ENCODE data around the gene CCDC191.

CCDC191 gene

DNA sequence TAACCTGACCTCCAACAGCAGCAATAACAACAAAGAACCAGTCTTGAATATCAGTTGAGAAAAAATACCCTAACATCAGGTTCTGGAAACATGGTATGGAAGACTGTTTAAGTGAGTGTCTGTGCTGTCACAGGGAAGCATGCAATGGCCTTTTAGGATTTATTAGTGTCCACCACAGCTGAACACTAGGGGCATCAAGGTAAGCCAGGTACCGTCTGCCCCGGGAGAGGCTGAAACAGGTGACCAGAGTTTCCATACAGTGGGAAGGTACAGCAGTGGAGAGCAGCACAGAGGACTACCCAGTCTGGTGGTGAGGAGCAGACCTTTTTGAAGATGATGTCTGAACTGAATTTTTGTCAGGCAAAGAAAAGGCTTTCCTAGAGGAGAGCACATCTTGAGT lies 90.2 kb downstream of the CCDC191 start:
- in situ Hi-C loops (cut with HindIII; ENCODE audit: low sequenced_read_pairs): no loop called here

DNA sequence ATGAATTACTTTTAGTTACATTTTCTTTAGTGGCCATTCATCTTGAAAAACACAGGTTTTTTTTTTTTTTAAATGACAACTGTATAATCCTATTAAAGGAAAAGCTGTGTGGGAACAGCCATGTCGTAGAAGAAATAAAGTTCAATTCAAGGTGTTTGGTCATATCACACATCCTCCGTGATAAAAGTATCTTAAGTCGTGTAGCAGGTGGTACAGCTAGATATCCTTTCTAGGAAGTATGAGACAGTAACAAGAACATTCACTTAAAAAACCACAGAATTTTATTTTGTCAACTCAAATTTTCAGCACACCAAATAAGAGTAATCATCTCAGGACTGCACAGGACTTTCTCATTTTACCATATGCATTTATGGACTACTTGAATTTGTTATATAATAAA lies 92.4 kb downstream of the CCDC191 start:
- in situ Hi-C loops (cut with HindIII; ENCODE audit: low sequenced_read_pairs): no loop called here

DNA sequence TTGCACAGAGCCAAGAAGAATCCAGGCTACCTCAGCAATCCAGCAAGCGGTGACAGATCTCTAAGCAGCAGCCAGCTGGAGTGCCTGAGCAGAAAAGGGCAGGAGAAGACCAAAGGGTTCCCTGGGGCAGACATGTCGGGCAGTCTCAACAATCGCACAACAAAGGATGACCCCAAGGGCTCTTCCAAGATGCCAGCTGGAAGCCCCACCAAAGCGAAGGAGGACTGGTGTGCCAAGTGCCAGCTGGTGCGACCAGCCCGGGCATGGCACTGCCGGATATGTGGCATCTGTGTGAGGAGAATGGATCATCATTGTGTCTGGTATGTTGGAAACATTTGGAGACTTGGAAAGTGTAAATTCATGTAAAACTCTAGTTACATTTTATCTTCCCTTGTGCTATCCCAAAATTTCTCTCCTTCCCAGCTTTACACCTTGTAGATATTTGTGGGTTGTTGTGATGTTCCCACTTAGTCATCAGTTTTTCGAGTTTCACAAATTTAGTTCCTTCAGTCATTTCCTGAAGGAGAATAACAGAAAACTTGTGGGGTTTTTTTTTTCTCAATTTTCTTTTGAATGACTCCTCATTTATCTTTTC lies 102.1 kb downstream of the CCDC191 start:
- in situ Hi-C loops (cut with HindIII; ENCODE audit: low sequenced_read_pairs): no loop called here

DNA sequence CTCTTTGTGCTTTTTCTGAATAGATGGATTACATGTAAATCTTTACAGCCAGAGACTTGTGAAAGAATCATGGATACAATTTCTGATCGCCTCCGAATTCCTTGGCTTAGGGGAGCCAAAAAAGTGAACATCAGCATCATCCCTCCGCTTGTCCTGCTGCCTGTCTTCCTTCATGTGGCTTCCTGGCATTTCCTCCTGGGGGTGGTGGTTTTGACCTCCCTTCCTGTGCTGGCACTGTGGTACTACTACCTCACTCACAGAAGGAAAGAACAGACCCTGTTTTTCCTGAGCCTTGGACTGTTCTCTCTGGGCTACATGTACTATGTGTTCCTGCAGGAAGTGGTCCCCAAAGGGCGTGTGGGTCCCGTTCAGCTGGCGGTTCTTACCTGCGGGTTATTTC lies 102.6 kb downstream of the CCDC191 start:
- in situ Hi-C loops (cut with HindIII; ENCODE audit: low sequenced_read_pairs): no loop called here

DNA sequence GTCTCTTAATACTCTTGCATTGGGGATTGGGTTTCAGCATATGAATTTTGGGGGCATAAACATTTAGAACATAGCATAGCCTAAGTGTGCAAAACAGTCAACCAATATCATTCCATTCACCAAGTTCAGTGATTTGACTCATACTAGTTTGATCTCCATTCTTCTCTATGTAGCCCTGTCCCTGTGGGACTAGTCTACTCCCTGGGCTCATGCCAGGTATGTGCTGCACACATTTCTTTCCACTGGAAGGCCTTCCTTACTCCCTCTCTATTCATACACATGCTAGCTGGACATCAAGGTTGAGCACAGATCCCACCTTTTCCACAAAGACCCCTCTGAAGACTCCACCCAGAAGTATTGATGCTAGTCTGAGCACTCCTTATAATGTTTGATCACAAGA lies 103.4 kb downstream of the CCDC191 start:
- in situ Hi-C loops (cut with HindIII; ENCODE audit: low sequenced_read_pairs): no loop called here

DNA sequence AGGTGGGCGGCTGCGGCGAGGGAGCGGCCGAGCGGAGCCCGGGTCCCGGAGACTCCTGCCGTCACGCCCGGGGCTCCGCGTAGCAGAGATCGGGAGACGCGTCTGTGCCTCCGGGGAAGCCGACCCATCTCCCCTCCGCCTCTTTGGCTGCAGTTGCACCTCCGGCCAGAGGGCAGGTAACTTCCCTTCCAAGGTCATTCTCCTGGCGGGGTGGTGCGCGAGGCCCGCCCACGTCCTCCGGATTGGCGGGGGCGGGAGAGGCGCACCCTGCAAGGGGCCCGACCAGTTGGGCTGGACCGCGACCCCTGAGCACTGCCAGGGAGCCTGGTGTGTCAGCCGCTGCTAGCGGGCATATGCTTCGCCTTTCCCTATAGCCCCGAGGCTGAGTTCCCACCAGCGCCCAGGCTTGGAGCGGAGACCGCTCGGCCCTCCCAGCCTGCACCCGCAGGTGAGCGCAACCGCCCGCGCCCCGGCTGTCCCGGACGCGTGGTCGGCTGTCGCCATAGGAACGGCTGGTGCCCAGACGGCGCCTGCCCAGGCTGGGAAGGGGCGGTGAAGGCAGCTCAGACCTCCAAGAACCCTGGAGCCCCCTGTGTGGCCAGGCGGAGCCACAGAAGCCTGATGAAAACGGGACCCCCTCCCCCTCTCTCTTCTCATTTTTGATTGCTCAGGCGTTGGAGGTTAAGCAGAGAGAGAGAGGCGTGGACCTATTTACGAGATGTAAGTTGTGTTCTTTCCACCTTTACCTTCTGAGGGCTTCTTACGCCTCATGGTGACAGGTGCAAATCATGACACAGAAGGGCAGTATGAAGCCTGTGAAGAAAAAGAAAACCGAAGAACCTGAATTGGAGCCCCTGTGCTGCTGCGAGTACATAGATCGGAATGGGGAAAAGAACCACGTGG lies 108.1 kb downstream of the CCDC191 start:
- in situ Hi-C loops (cut with HindIII; ENCODE audit: low sequenced_read_pairs): no loop called here

DNA sequence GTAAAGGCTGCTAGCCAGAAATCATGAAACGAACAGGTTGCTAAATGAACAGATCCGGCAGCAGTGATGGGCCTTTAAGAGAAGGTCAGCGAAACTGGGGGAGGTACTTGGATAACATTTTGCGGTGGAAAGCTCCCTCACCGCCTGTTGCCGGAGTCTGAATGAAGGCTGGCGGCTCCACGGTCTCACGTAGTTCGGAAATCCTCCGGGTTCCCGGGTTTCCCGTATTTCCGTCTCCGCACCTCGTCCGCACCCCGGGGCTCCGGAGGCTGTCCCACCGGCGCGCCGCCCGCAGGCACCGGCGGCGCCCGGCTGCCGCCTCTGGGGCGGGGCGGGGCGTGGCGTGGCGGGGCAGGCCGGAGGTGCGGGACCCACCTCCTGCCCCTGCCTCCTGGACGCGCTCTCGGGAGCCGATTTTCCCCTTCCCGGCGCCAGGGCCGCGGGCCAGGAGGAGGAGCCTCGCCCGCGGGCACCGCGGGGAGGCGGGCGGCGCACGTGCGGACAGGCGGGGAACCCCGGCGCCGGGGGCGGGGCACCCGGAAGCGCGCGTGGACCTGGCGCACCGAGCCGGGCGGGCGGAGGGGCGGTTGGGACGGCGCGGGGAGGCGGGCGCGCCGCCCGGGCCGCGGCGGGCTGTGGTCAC lies 108.8 kb downstream of the CCDC191 start, which contains the start of gene ZDHHC23:
TSS of gene ZDHHC23 (plus strand) at position 642 of the 643 bp plus-strand sequence. CDS start 790 bp downstream, outside the sequence.
- in situ Hi-C loops (cut with HindIII; ENCODE audit: low sequenced_read_pairs): no loop called here

DNA sequence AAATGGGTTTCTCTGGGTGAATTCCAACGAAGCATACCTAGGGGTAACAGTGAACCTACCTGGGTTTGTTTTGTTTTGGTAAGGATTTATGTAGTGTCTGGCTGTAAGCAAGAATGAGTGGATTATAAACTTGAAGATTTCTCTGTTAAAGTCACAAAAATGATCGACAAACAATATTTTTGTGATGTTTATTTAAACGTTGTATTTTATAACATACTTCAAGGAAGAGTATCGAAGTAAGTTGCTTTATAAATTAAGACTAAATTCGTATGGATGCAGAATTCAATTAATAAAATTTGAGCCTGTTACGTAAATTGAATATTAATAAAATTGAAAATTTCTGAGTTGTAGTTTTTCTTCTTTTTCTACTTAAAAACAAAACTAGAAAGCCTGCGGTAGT lies 109.5 kb downstream of the CCDC191 start:
- in situ Hi-C loops (cut with HindIII; ENCODE audit: low sequenced_read_pairs): no loop called here

DNA sequence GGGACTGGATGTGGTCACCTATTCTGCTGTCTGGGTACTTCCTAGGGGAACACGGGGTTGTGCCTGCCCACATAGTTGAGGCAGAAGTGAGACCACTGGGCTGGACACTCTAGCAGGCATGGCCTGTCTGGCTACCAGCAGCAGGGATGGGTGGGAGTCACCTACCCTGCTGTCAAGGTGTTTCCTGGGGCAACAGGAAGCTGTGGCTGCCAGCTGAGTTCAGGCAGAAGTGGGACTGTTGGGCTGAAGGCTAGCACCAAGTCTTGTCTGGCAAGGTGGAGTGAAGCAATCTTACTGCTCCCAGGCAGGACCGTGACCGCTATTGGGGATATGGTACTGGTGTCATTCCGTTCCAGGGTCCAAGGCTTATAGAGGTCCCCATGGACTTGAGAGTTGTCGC lies 128.8 kb downstream of the CCDC191 start:
- in situ Hi-C loops (cut with HindIII; ENCODE audit: low sequenced_read_pairs): no loop called here

DNA sequence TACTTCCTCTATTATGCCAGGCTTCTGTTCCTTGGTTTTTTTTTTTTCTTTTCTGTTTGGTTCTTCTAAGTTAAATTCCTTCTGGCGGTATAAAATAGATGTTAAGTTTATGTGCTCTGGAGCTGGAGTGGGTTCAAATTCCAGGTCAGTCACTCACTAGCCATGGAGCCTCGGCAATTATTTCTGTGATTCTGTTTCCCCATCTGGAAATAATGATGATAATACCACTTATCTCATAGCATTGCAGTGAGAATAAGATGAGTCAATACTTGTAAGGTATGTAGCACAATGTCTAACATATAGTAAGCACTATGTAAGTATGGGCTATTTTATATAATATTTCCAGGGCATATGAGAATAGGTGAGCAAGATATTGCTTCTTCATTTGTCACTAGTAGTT lies 141.7 kb downstream of the CCDC191 start:
- in situ Hi-C loops (cut with HindIII; ENCODE audit: low sequenced_read_pairs): no loop called here

Measured in DLD1 (cell line).